Sigmoid colon (tissue), 7 donors: ENCODE measurements around the gene OPRM1. TPM values are rescaled to one million over a fixed set of nuclear protein-coding genes. Genes with fewer than 3 reads are reported as not detected.
"Not testable (repeated sequence)": the region's sequence is repeated elsewhere in the genome, so short reads cannot be mapped to it uniquely, and the experiment has no call there.

Source experiments
- DNase-seq: peaks from one replicate; pipeline ENCODE4 v3.0.0-alpha.2; 2019
- H3K27ac ChIP-seq, 4 donors: fragments of 200-600 bp; sonication (generic); one replicate each; pipeline ENCODE4 v1.5.1; 2016 to 2019; ENCODE audit warnings: mild to moderate bottlenecking in 1 of 4
- H3K27me3 ChIP-seq, 3 donors: fragments of 200-600 bp; sonication (generic); one replicate each; pipeline ENCODE4 v1.5.1; 2019; ENCODE audit warnings: mild to moderate bottlenecking in 1 of 3
- H3K36me3 ChIP-seq, 4 donors: fragments of 200-600 bp; sonication (generic); one replicate each; pipeline ENCODE4 v1.5.1; 2016 to 2019
- H3K4me1 ChIP-seq, 4 donors: fragments of 200-600 bp; sonication (generic); one replicate each; pipeline ENCODE4 v1.5.1; 2017 to 2019
- H3K4me3 ChIP-seq, 4 donors: fragments of 200-600 bp; sonication (generic); one replicate each; pipeline ENCODE4 v1.5.1; 2017 to 2019; ENCODE audit warnings: mild to moderate bottlenecking in 2 of 4, moderate library complexity in 1 of 4
- H3K9me3 ChIP-seq, 4 donors: fragments of 200-600 bp in 3 of 4; sonication (generic) in 3 of 4; one replicate each; pipeline versions ENCODE4 v1.5.1 to v1.6.1; 2013 to 2019
- EP300 ChIP-seq, 4 donors: sonication (generic); formaldehyde crosslinking; IDR thresholded peaks; one replicate each; pipeline ENCODE4 v1.6.1; 2017; ENCODE audit warnings: antibody characterized with exemption in 4 of 4
- POLR2A ChIP-seq, 2 donors: fragments of 450-650 bp; IDR thresholded peaks; one replicate each; pipeline ENCODE4 v1.6.1; 2016; ENCODE audit warnings: antibody characterized with exemption in 2 of 2, mild to moderate bottlenecking in 2 of 2, moderate library complexity in 2 of 2
- POLR2AphosphoS5 ChIP-seq, 4 donors: sonication (generic); formaldehyde crosslinking; IDR thresholded peaks; one replicate each; pipeline ENCODE4 v1.6.1; 2017; ENCODE audit warnings: antibody characterized with exemption in 4 of 4
- WGBS, 2 donors: extraction: QIAGEN DNeasy Blood & Tissue Kit; methylation state at CpG; one replicate each; pipeline ENCODE4 v1.1.7; 2013; 5-methylcytosine and 5-hydroxymethylcytosine counted together
- intact Hi-C: fragments of 100-400 bp; cut with DNase I; formaldehyde crosslinking; loops from one replicate; pipeline ENCODE4 v1.15.1; 2023
- polyA plus RNA-seq, 3 donors: library from polyadenylated mRNA; stranded (reverse); fragments of 200-250 nt; gene quantifications; one replicate each; pipeline ENCODE4 v1.2.3, GENCODE V29; 2013
- total RNA-seq, 4 donors: library from RNA; depleted of rRNA; stranded (reverse); fragments of >200 nt; gene quantifications; one replicate each; pipeline ENCODE4 v1.1.0, GENCODE V29; 2016
- TF ChIP-seq, protein P1 (sequence below), 4 experiments: fragments of 450-650 bp in 3 of 4; fragments of 200-600 bp in 1 of 4; IDR thresholded peaks; one replicate each; pipeline ENCODE4 v1.5.1; 2016 to 2019; ENCODE audit warnings: antibody characterized with exemption in 4 of 4, mild to moderate bottlenecking in 3 of 4, moderate library complexity in 2 of 4
- donor health status: healthy with polysubstance abuse.
- donor health status: Bipolar disorder and iron deficiency.
- donor health status: healthy.

The OPRM1 gene
- total and polyA plus RNA-seq, 7 donors: 0.19 to 3.3 (median 0.49) TPM; not detected in 2

DNA sequence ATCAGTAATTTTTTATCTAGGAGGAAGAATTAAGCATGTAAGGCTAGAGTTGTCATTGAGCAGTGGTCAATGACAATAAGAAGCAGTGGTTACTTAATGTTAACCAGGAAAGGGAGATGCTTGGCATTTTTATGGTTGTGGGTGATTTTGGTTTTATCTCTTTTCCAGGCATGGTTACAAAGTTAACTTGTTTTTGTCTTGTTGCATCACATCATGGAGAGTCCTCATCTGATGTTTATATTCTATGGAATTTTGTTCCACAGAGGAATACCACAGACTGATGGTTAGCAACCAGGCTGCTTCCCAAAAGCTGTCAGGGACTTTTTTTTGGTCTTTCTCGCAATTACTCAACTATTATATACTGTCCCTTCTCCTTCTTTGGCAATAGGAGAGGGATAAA is 32.7 kb downstream of the OPRM1 start:
- intact Hi-C loops: no loop called here
- H3K4me3 ChIP-seq: no peak overlapping the region
- no peak overlapping the region for H3K27ac ChIP-seq
- DNase-seq: no peak
- no peaks in the 10 kb centered on the region for H3K9me3 ChIP-seq
- no peaks in the 10 kb centered on the region for H3K27me3 ChIP-seq
- 69 to 72% methylated on average over 1 of the region's 1 CpG for WGBS, 2 donors
- H3K4me1 ChIP-seq: no peaks in the 10 kb centered on the region
- TF ChIP-seq POLR2AphosphoS5 (IDR thresholded peaks at IDR 0.05) (no peak), EP300 (IDR thresholded peaks at IDR 0.05) (no peak), POLR2A (IDR thresholded peaks at IDR 0.05) (no peak)
- TF ChIP-seq, protein P1, sequence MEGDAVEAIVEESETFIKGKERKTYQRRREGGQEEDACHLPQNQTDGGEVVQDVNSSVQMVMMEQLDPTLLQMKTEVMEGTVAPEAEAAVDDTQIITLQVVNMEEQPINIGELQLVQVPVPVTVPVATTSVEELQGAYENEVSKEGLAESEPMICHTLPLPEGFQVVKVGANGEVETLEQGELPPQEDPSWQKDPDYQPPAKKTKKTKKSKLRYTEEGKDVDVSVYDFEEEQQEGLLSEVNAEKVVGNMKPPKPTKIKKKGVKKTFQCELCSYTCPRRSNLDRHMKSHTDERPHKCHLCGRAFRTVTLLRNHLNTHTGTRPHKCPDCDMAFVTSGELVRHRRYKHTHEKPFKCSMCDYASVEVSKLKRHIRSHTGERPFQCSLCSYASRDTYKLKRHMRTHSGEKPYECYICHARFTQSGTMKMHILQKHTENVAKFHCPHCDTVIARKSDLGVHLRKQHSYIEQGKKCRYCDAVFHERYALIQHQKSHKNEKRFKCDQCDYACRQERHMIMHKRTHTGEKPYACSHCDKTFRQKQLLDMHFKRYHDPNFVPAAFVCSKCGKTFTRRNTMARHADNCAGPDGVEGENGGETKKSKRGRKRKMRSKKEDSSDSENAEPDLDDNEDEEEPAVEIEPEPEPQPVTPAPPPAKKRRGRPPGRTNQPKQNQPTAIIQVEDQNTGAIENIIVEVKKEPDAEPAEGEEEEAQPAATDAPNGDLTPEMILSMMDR (IDR thresholded peaks at IDR 0.05): no peak
- H3K36me3 ChIP-seq: no peaks in the 10 kb centered on the region

- H3K36me3 ChIP-seq, intact Hi-C loops, H3K27me3 ChIP-seq, H3K4me1 ChIP-seq, DNase-seq, H3K9me3 ChIP-seq, H3K4me3 ChIP-seq, H3K27ac ChIP-seq: not testable (repeated sequence)
- 84 to 90% methylated on average over 2 of the region's 2 CpGs for WGBS, 2 donors
These were observed 39.6 kb downstream of the OPRM1 start for GRCh38 chr6:154078596-154078995.

GRCh38 chr6:154080461-154081189 is 41.6 kb downstream of the OPRM1 start:
- Histone ChIP-seq H3K36me3 (no peaks in the 10 kb centered on the region), H3K27me3 (no peaks in the 10 kb centered on the region), H3K4me3 (no peak overlapping the region), H3K4me1 (no peaks in the 10 kb centered on the region), H3K27ac (no peak overlapping the region), H3K9me3 (no peaks in the 10 kb centered on the region)
- intact Hi-C loops: no loop called here
- TF ChIP-seq POLR2A (IDR thresholded peaks at IDR 0.05) (no peak), EP300 (IDR thresholded peaks at IDR 0.05) (no peak), POLR2AphosphoS5 (IDR thresholded peaks at IDR 0.05) (no peak)
- TF ChIP-seq, protein P1 (IDR thresholded peaks at IDR 0.05): no peak
- WGBS, 2 donors: 86 to 89% methylated on average over 8 of the region's 8 CpGs
- no peak for DNase-seq

- Histone ChIP-seq H3K27ac (no peak overlapping the region), H3K4me3 (no peak overlapping the region), H3K4me1 (no peaks in the 10 kb centered on the region), H3K36me3 (no peaks in the 10 kb centered on the region), H3K9me3 (no peaks in the 10 kb centered on the region), H3K27me3 (no peaks in the 10 kb centered on the region)
- intact Hi-C loops: no loop called here
- TF ChIP-seq, protein P1 (IDR thresholded peaks at IDR 0.05): no peak
- no peak for TF ChIP-seq POLR2AphosphoS5 (IDR thresholded peaks at IDR 0.05)
- no peak for TF ChIP-seq EP300 (IDR thresholded peaks at IDR 0.05)
- TF ChIP-seq POLR2A (IDR thresholded peaks at IDR 0.05): no peak
- no peak for DNase-seq
- WGBS, 2 donors: 21 to 58% methylated on average over 3 of the region's 3 CpGs
These were observed 47.5 kb downstream of the OPRM1 start for GRCh38 chr6:154086510-154086909.

DNA sequence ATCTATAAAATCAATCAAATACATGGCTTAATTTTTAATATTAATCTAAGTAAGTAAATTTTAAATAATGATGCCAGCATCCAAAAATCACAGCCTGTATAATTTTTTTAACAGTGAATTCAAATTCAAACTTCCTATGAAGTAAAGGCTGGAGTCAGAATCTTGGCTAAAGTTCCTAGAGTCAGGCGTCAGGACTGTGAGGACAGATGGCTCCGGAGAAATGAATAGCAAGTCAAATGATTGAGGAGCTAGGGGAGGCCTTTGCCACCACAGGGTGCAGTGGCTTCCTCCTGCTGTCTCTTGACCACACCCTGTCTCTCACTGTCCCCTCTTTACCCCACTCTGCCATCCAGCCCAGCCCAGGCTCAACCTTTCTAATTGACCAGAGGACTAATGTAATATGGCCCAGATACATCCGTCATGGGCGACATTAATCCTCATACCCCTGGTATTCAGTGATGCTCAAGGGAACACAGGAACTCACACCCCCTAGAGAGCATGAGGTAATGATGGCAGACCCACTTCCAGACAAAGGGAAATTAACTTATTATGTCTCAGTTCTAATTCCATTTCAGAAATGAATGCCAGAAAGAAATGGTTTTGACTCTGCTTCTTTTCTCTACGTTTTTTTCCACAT is 53.4 kb downstream of the OPRM1 start:
- no peak overlapping the region for H3K27ac ChIP-seq
- WGBS, 2 donors: 59 to 65% methylated on average over 5 of the region's 5 CpGs
- DNase-seq: no peak

More for the DNA sequence above, 53.4 kb downstream of the OPRM1 start:
- no peaks in the 10 kb centered on the region for H3K36me3 ChIP-seq
- H3K27me3 ChIP-seq: no peaks in the 10 kb centered on the region
- no peaks in the 10 kb centered on the region for H3K9me3 ChIP-seq
- TF ChIP-seq EP300 (IDR thresholded peaks at IDR 0.05) (no peak), POLR2AphosphoS5 (IDR thresholded peaks at IDR 0.05) (no peak)
- TF ChIP-seq, protein P1 (IDR thresholded peaks at IDR 0.05): no peak
- H3K4me3 ChIP-seq: no peak overlapping the region
- intact Hi-C loops: no loop called here
- no peaks in the 10 kb centered on the region for H3K4me1 ChIP-seq
